C4-2B (cell line): ENCODE data around the gene GOLGB1.
"Not testable (repeated sequence)": the region's sequence is repeated elsewhere in the genome, so short reads cannot be mapped to it uniquely, and the experiment has no call there.

Source experiments
- H3K27ac ChIP-seq: fragments of 450-650 bp; 2 replicates; pipeline ENCODE4 v1.5.1; 2017
- ZFX ChIP-seq: fragments of 450-650 bp; IDR thresholded peaks from 2 replicates; pipeline ENCODE4 v1.6.1; 2017
- TF ChIP-seq, protein P1 (sequence below): fragments of 450-650 bp; conservative IDR thresholded peaks from 2 replicates; pipeline ENCODE4 v1.5.1; 2017; ENCODE audit warnings: mild to moderate bottlenecking

GOLGB1 gene, protein sequence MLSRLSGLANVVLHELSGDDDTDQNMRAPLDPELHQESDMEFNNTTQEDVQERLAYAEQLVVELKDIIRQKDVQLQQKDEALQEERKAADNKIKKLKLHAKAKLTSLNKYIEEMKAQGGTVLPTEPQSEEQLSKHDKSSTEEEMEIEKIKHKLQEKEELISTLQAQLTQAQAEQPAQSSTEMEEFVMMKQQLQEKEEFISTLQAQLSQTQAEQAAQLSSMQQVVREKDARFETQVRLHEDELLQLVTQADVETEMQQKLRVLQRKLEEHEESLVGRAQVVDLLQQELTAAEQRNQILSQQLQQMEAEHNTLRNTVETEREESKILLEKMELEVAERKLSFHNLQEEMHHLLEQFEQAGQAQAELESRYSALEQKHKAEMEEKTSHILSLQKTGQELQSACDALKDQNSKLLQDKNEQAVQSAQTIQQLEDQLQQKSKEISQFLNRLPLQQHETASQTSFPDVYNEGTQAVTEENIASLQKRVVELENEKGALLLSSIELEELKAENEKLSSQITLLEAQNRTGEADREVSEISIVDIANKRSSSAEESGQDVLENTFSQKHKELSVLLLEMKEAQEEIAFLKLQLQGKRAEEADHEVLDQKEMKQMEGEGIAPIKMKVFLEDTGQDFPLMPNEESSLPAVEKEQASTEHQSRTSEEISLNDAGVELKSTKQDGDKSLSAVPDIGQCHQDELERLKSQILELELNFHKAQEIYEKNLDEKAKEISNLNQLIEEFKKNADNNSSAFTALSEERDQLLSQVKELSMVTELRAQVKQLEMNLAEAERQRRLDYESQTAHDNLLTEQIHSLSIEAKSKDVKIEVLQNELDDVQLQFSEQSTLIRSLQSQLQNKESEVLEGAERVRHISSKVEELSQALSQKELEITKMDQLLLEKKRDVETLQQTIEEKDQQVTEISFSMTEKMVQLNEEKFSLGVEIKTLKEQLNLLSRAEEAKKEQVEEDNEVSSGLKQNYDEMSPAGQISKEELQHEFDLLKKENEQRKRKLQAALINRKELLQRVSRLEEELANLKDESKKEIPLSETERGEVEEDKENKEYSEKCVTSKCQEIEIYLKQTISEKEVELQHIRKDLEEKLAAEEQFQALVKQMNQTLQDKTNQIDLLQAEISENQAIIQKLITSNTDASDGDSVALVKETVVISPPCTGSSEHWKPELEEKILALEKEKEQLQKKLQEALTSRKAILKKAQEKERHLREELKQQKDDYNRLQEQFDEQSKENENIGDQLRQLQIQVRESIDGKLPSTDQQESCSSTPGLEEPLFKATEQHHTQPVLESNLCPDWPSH (N-terminal part only)

DNA sequence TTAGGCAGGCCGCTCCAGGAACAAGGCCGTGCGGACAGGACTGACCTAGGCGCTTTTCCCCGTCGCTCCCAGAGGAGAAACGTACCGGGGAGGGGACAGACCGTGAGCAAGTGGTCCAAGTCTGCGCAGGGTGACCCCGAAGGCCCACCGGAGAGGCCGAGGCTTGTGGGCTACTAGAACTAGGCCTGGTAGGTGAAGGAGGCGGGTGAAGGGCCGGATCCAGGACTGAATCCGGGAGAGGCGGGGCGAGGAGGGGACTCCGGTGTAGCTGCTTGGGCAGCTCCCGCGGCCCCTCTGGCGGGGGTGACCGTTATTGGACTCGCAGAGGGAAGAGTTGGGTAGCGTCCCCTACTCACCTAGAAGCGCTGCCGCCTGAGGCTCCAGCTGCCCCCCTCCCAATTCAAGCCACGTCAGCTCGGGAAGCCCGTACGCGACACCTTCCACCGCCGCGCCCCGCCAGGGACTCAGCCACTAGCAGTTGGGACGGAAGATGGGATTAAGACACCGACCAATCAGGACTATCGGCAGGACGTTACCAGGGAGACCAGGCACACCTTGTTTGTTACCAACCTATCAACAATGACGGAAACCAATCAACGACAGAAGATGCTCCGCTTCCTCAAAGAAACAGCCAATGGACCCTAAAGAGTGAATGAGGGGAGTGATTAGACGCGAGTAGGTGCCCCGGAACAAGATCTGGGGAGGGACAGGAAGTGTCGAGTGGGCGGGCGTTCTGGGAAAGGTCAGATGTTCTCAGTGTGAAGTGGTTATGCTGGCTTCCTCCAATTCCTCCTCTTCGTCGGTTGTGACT, at the start of gene GOLGB1:
TSS of gene GOLGB1 (minus strand) at position 466 of the 811 bp plus-strand sequence. CDS start 18,770 bp downstream, outside the sequence.
- H3K27ac ChIP-seq = peak within 1 kb of the TSS; percentile 90
- TF ChIP-seq, protein P1, sequence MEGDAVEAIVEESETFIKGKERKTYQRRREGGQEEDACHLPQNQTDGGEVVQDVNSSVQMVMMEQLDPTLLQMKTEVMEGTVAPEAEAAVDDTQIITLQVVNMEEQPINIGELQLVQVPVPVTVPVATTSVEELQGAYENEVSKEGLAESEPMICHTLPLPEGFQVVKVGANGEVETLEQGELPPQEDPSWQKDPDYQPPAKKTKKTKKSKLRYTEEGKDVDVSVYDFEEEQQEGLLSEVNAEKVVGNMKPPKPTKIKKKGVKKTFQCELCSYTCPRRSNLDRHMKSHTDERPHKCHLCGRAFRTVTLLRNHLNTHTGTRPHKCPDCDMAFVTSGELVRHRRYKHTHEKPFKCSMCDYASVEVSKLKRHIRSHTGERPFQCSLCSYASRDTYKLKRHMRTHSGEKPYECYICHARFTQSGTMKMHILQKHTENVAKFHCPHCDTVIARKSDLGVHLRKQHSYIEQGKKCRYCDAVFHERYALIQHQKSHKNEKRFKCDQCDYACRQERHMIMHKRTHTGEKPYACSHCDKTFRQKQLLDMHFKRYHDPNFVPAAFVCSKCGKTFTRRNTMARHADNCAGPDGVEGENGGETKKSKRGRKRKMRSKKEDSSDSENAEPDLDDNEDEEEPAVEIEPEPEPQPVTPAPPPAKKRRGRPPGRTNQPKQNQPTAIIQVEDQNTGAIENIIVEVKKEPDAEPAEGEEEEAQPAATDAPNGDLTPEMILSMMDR = no peak
- peak; percentile 99 for TF ChIP-seq ZFX

DNA sequence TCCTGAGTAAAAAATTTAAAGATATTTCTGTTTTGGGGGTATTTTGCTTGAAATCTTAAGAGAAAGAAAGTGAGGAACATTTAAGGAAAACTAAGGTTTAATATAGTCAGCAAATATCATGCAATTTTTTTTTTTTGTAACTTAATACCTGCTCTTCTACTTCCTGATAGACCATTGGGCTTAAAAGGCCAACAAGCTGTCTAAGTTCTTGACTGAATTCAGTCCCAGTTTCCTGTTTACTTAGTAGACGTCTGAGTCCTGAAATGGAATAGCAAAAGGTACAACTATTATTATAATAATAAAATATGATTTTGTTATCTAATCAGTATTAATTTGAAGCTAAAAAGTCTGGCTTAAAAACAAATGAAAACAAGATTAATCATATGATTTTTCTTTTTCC, 47.4 kb upstream of the GOLGB1 start:
- TF ChIP-seq, protein P1 = no peak
- no peak for TF ChIP-seq ZFX

DNA sequence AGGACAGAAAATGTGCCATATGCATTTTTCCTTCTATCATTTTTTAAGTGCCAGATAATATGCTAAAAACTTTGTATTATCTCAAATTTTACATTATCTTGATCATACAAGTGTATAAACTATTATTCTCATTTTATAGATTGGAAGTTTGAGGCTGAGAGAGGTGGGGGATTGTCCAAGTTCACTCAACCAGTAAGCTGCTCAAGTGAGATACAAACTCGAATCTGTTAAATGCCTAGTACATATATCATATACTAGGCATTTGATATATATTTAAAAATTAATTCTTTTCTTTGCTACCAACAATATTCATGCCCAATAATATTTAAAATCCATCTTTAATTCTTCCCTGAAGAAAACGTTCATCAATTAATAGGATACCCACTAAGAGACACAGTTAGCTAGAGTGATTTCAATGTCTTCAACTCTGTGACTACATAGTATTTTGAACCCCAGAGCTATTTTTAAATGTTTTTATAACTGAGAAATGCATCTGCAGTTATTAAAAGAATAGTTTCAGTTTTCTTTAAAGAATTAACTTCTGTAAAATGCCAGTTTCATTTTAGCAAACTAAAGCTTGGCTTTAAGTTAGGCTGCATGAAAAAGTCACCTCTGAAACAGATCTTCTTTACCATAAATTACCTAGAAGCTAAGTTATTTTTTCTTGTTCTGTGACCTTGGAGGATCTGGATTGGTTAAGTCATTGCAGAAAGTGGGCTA, 44.9 kb upstream of the GOLGB1 start:
- H3K27ac ChIP-seq = no peak overlapping the region

More for the DNA sequence above, 47.4 kb upstream of the GOLGB1 start:
- no peak overlapping the region for H3K27ac ChIP-seq

DNA sequence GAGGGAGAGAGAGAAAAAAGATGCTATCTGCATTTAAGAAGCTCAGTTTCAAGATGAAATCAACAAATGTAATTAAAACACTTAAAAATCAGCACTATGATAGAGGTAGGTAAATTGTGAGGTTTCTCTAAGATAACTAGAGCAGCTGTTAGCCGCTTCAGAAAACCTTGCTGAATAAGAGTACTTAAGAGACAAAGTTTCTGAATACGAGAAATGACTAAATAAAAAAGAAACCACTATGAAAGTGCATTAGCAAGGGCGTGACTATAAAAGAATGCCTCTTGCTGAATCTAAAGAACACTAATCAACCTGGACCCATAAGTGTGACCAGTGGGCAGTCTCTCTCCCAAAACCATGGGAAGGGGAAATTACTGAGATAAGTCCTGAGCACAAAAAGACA, 43.5 kb upstream of the GOLGB1 start:
- no peak overlapping the region for H3K27ac ChIP-seq
- TF ChIP-seq, protein P1 = no peak
- TF ChIP-seq ZFX = no peak

More for the DNA sequence above, 44.9 kb upstream of the GOLGB1 start:
- TF ChIP-seq, protein P1 = no peak
- no peak for TF ChIP-seq ZFX

DNA sequence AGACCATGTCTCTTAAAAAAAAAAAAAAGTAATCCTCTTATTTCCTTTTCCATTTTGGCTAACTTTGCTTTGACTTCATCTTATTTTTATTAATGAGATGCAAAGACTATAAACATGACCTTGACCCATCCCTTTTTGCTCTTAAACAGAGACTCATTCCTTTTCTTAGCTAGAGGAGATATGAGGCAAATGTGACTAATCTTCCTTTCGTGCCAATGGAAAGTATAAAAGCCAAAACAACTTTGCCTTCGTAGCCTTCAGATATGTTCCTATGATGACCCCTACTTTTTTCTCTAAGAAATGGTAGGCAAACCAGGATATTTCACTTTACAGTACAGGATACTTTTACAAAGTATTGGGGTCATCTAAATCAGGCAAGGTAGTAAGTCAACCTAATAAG, 36.9 kb upstream of the GOLGB1 start:
- TF ChIP-seq, protein P1 = no peak
- TF ChIP-seq ZFX = no peak
- no peak overlapping the region for H3K27ac ChIP-seq

DNA sequence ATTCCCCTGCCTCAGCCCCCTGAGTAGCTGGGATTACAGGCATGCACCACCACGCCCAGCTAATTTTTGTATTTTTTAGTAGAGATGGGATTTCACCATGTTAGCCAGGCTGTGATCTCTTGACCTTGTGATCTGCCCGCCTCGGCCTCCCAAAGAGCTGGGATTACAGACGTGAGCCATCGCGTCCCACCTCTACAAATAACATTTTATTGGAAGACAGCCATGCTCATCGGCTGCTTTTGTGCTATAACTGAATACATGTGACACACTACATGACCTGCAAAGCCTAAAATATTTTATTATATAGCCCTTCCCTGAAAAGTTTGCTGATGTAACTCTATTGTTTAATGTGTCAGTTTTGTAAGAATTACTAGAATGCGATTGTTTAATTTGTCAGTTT, 33.2 kb upstream of the GOLGB1 start:
- H3K27ac ChIP-seq = not testable (repeated sequence)
